HEK293 (cell line): ENCODE measurements around the gene ZNF451.
A peak's percentile ranks its signal among the peaks of the same experiment; 100 is the strongest.
"Not testable (repeated sequence)": the region's sequence is repeated elsewhere in the genome, so short reads cannot be mapped to it uniquely, and the experiment has no call there.

Source experiments
- CTCF ChIA-PET: fragments of 350-600 bp; formaldehyde crosslinking; extraction: SDS; loops from one replicate; lab custom pipeline; 2021; ENCODE audit warnings: antibody characterized with exemption; lab: Yijun Ruan, JAX
- POLR2A ChIA-PET: fragments of 300-600 bp; formaldehyde crosslinking; extraction: SDS; loops from one replicate; lab custom pipeline; 2020; ENCODE audit warnings: antibody characterized with exemption, inconsistent platforms; lab: Yijun Ruan, JAX
- H3K27ac ChIP-seq: fragments of 200-500 bp; sonication (Bioruptor generic); 2 replicates; pipeline ENCODE4 v1.5.1; 2014; ENCODE audit warnings: low read depth, low read length, control low read depth, inconsistent platforms; ENCODE audit errors: extremely low read depth
- H3K36me3 ChIP-seq, 2 experiments: fragments of 200-500 bp in 1 of 2; sonication (Bioruptor generic) in 1 of 2; 1 replicate in 1 of 2; 2 replicates in 1 of 2; pipeline ENCODE4 v1.5.1; 2014 to 2017; ENCODE audit warnings: inconsistent platforms in 2 of 2, low read length in 2 of 2; ENCODE audit not compliant: control insufficient read depth in 2 of 2, insufficient read depth in 1 of 2
- H3K4me1 ChIP-seq: fragments of 200-500 bp; sonication (Bioruptor generic); 2 replicates; pipeline ENCODE4 v1.5.1; 2014; ENCODE audit warnings: mild to moderate bottlenecking, low read length, inconsistent platforms; ENCODE audit not compliant: control insufficient read depth, insufficient read depth
- H3K4me3 ChIP-seq: 2 replicates; pipeline ENCODE4 v1.5.1; 2011; ENCODE audit warnings: low read depth, mild to moderate bottlenecking, control low read depth, low read length, moderate library complexity
- H3K9me3 ChIP-seq: fragments of 200-500 bp; sonication (Bioruptor generic); 2 replicates; pipeline ENCODE4 v1.5.1; 2014; ENCODE audit warnings: low read depth, low read length, inconsistent platforms; ENCODE audit not compliant: control insufficient read depth, insufficient read depth
- MYNN ChIP-seq: fragments of 450-650 bp; formaldehyde crosslinking; IDR thresholded peaks from 2 replicates; pipeline ENCODE4 v1.5.1; 2016; ENCODE audit warnings: missing biosample characterization, missing genetic modification characterization, borderline replicate concordance
- PRDM4 ChIP-seq: fragments of 450-650 bp; formaldehyde crosslinking; IDR thresholded peaks from 2 replicates; pipeline ENCODE4 v1.5.1; 2017; ENCODE audit warnings: missing biosample characterization, missing genetic modification characterization
- ZBTB17 ChIP-seq: fragments of 450-650 bp; formaldehyde crosslinking; IDR thresholded peaks from 2 replicates; pipeline ENCODE4 v1.5.1; 2016; ENCODE audit warnings: missing biosample characterization, missing genetic modification characterization
- ZBTB20 ChIP-seq: fragments of 450-650 bp; formaldehyde crosslinking; IDR thresholded peaks from 2 replicates; pipeline ENCODE4 v1.5.1; 2016; ENCODE audit warnings: missing biosample characterization, missing genetic modification characterization
- ZBTB7A ChIP-seq: fragments of 450-650 bp; formaldehyde crosslinking; IDR thresholded peaks from 2 replicates; pipeline ENCODE4 v1.5.1; 2016; ENCODE audit warnings: low read depth, missing biosample characterization, missing genetic modification characterization
- ZNF19 ChIP-seq: fragments of 450-650 bp; formaldehyde crosslinking; IDR thresholded peaks from 2 replicates; pipeline ENCODE4; 2016; ENCODE audit warnings: missing biosample characterization, missing genetic modification characterization, low read depth
- ZNF23 ChIP-seq: fragments of 450-650 bp; formaldehyde crosslinking; IDR thresholded peaks from 2 replicates; pipeline ENCODE4 v1.5.1; 2016; ENCODE audit warnings: missing biosample characterization, missing genetic modification characterization, borderline replicate concordance
- ZNF239 ChIP-seq: fragments of 450-650 bp; formaldehyde crosslinking; IDR thresholded peaks from 2 replicates; pipeline ENCODE4 v1.5.1; 2016; ENCODE audit warnings: missing biosample characterization, missing genetic modification characterization
- ZNF292 ChIP-seq: fragments of 450-650 bp; formaldehyde crosslinking; IDR thresholded peaks from 2 replicates; pipeline ENCODE4 v1.5.1; 2016; ENCODE audit warnings: low read depth, missing biosample characterization, missing genetic modification characterization, borderline replicate concordance
- ZNF302 ChIP-seq: fragments of 450-650 bp; formaldehyde crosslinking; IDR thresholded peaks from 2 replicates; pipeline ENCODE4 v1.5.1; 2016; ENCODE audit warnings: missing biosample characterization, missing genetic modification characterization, low read depth
- ZNF335 ChIP-seq: fragments of 450-650 bp; formaldehyde crosslinking; conservative IDR thresholded peaks from 2 replicates; pipeline ENCODE4 v1.5.1; 2016; ENCODE audit warnings: missing biosample characterization, missing genetic modification characterization
- ZNF510 ChIP-seq: fragments of 450-650 bp; formaldehyde crosslinking; IDR thresholded peaks from 2 replicates; pipeline ENCODE4 v1.5.1; 2018; ENCODE audit warnings: mild to moderate bottlenecking, missing genetic modification characterization, missing biosample characterization; ENCODE audit not compliant: insufficient replicate concordance
- ZNF629 ChIP-seq: fragments of 450-650 bp; formaldehyde crosslinking; IDR thresholded peaks from 2 replicates; pipeline ENCODE4 v1.5.1; 2017; ENCODE audit warnings: missing biosample characterization, missing genetic modification characterization
- ZNF654 ChIP-seq: fragments of 450-650 bp; formaldehyde crosslinking; IDR thresholded peaks from 2 replicates; pipeline ENCODE4 v1.5.1; 2016; ENCODE audit warnings: low read depth, missing biosample characterization, missing genetic modification characterization
- ZNF777 ChIP-seq: fragments of 450-650 bp; formaldehyde crosslinking; IDR thresholded peaks from 2 replicates; pipeline ENCODE4 v1.5.1; 2017; ENCODE audit warnings: missing biosample characterization, missing genetic modification characterization, borderline replicate concordance
- ZXDB ChIP-seq: fragments of 450-650 bp; formaldehyde crosslinking; IDR thresholded peaks from 2 replicates; pipeline ENCODE4 v1.5.1; 2016; ENCODE audit warnings: missing biosample characterization, missing genetic modification characterization
- TF ChIP-seq, protein P1 (sequence below): fragments of 450-650 bp; formaldehyde crosslinking; IDR thresholded peaks from 2 replicates; pipeline ENCODE4 v1.5.1; 2016; ENCODE audit warnings: missing biosample characterization, missing genetic modification characterization

The ZNF451 gene

DNA sequence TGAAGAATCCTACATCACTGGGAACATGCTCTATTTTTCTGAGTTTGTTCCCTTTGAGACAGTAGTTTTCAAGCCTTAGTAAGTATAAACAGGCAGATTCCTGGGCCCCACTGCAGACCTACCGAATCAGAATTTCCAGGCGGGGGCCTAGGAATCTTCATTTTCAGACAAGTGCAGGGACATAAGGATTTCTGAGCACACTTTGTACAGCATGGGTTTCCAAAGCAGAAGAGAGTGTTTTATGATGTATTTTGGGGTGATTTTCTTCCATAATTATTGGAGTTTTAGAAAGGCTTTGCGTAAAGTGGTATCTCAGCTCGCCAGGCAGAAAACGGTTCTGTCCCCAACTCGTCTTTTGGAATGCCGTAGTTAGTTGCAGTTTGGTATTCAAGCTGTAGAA lies 1.4 kb downstream of the ZNF451 start:
- Histone ChIP-seq H3K36me3 (peaks cover 23 to 29% of the 10 kb centered on the region in 2 experiments), H3K4me3 (peak overlapping the region; percentile 17), H3K4me1 (peaks cover 20% of the 10 kb centered on the region)
- CTCF ChIA-PET, H3K27ac ChIP-seq, H3K9me3 ChIP-seq: not testable (repeated sequence)
- POLR2A ChIA-PET: interaction anchor here (0.6 kb wide), 1 partner anchor 127 kb away, joined by 3 read pairs; no protein-coding TSS in a partner anchor
- TF ChIP-seq ZBTB20 (peak; percentile 98), ZBTB17 (tag by site-specific recombination) (peak; percentile 24; the same call in 1 of the 2 replicates), ZNF629 (peak; percentile 33; the same call in 1 of the 2 replicates), PRDM4 (tag by site-specific recombination) (0 out of 2 replicates have a peak, but pooled peaks have one; percentile 9), ZNF335 (tag by site-specific recombination) (peak; percentile 35; the same call in 1 of the 2 replicates)

DNA sequence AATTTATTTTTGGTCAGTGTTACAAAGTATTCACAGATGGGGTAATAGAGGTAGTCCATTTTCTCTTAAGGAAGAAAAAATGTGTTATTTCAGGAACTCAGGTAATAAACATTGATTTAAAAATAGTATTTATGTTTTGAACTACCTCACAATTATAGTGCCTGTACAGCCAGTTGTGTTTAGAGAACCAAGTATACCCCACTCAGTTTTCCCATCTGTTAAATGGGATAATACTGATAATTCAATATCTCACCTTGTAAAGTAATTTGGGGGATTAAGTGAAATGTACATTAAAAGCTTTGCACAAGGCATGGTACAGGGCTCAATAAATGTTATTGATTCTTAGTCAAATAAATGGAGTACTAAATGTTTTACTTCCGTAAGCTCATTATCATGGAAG lies 4.7 kb downstream of the ZNF451 start:
- TF ChIP-seq ZNF510 (tag by site-specific recombination) (no peak), ZNF239 (no peak), MYNN (tag by site-specific recombination) (no peak), ZNF292 (tag by site-specific recombination) (no peak), ZBTB7A (tag by site-specific recombination) (no peak), ZNF777 (tag by site-specific recombination) (no peak)
- TF ChIP-seq, all 188 proteins: peak for 0
- Histone ChIP-seq H3K4me3 (no peak overlapping the region), H3K4me1 (peaks cover 13% of the 10 kb centered on the region), H3K9me3 (no peaks in the 10 kb centered on the region), H3K36me3 (peaks cover 51 to 53% of the 10 kb centered on the region in 2 experiments), H3K27ac (no peak overlapping the region)
- ChIA-PET CTCF (interaction anchor here (0.6 to 2.3 kb wide), 4 partner anchors 30 to 222 kb away, joined by 3 to 11 read pairs (median 4); partner anchors contain the start of gene PRIM2), POLR2A (interaction anchor here (0.6 kb wide), 1 partner anchor 398 kb away, joined by 3 read pairs; no protein-coding TSS in a partner anchor)

DNA sequence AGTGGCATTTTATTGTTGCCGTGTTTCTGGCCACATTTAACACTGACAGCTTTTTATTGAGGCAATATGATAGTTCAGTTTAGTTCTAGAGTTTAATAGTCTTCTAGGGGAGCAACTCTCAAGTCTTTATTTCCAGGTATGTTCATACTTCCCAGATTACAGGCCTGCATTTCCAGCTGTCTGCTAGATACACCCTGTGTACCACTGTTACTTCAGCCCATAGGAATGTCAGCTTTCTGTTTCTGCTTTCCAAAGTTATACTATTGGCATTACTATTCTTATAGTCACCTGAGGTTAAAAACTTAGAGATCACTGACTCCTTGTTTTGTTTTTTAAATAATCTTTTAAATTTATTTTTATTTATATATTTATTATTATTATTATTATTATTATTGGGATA lies 7.6 kb downstream of the ZNF451 start:
- H3K9me3 ChIP-seq: no peaks in the 10 kb centered on the region
- H3K27ac ChIP-seq: no peak overlapping the region
- TF ChIP-seq ZNF19 (tag by site-specific recombination): no peak
- CTCF ChIA-PET: interaction anchor here (0.7 to 1.9 kb wide), 4 partner anchors 193 to 219 kb away, joined by 3 to 7 read pairs (median 4); no protein-coding TSS in a partner anchor
- POLR2A ChIA-PET: interaction anchor here (2.1 kb wide), 1 partner anchor 8 kb away, joined by 4 read pairs; no protein-coding TSS in a partner anchor
- peaks cover 71 to 73% of the 10 kb centered on the region in 2 experiments for H3K36me3 ChIP-seq
- H3K4me1 ChIP-seq: peaks cover 3% of the 10 kb centered on the region
- H3K4me3 ChIP-seq: no peak overlapping the region

GRCh38 chr6:57102976-57103375 lies 13.0 kb downstream of the ZNF451 start:
- H3K4me3 ChIP-seq: no peak overlapping the region
- H3K4me1 ChIP-seq: 0 out of 2 replicates have a peak, but pooled peaks cover 2% of the 10 kb centered on the region
- POLR2A ChIA-PET: interaction anchor here (1.1 to 1.4 kb wide), 2 partner anchors 14 to 88 kb away, joined by 3 to 6 read pairs; no protein-coding TSS in a partner anchor
- CTCF ChIA-PET: interaction anchor here (0.6 to 1.8 kb wide), 3 partner anchors 198 to 242 kb away, joined by 3 to 6 read pairs (median 4); no protein-coding TSS in a partner anchor
- no peak overlapping the region for H3K27ac ChIP-seq
- no peaks in the 10 kb centered on the region for H3K9me3 ChIP-seq
- TF ChIP-seq ZNF654 (tag by site-specific recombination): no peak
- TF ChIP-seq ZXDB: no peak
- no peak for TF ChIP-seq ZNF335 (tag by site-specific recombination)
- TF ChIP-seq, protein P1, sequence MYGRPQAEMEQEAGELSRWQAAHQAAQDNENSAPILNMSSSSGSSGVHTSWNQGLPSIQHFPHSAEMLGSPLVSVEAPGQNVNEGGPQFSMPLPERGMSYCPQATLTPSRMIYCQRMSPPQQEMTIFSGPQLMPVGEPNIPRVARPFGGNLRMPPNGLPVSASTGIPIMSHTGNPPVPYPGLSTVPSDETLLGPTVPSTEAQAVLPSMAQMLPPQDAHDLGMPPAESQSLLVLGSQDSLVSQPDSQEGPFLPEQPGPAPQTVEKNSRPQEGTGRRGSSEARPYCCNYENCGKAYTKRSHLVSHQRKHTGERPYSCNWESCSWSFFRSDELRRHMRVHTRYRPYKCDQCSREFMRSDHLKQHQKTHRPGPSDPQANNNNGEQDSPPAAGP (tag by site-specific recombination): no peak
- TF ChIP-seq ZNF23: no peak
- no peak for TF ChIP-seq ZNF302
- TF ChIP-seq, all 188 proteins: peak for 0
- peaks cover 51 to 75% of the 10 kb centered on the region in 2 experiments for H3K36me3 ChIP-seq
